HG03097 (cell line): ENCODE results near the gene RPSA.
"Not testable (repeated sequence)": the region's sequence is repeated elsewhere in the genome, so short reads cannot be mapped to it uniquely, and the experiment has no call there.

Experiments
- ATAC-seq: cut with Tn5 transposase; IDR thresholded peaks from one replicate; pipeline ENCODE4 v1.9.1; 2021; ENCODE audit not compliant: unreplicated experiment, low FRiP score

The RPSA gene

DNA sequence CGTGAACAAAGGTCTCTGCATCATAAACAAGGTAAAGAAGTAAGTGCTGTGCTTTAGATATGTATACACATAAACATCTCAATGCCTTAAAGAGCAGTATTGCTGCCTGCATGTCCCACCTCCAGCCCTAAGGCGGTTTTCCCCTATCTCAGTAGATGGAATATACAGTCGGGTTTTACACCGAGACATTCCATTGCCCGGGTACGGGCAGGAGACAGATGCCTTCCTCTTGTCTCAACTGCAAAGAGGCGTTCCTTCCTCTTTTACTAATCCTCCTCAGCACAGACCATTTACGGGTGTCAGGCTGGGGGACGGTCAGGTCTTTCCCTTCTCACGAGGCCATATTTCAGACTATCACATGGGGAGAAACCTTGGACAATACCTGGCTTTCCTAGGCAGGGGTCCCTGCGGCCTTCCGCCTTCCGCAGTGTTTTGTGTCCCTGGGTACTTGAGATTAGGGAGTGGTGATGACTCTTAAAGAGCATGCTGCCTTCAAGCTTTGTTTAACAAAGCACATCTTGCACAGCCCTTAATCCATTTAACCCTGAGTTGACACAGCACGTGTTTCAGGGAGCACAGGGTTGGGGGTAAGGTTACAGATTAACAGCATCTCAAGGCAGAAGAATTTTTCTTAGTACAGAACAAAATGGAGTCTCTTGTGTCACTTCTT lies 12.2 kb downstream of the RPSA start:
- not testable (repeated sequence) for ATAC-seq

DNA sequence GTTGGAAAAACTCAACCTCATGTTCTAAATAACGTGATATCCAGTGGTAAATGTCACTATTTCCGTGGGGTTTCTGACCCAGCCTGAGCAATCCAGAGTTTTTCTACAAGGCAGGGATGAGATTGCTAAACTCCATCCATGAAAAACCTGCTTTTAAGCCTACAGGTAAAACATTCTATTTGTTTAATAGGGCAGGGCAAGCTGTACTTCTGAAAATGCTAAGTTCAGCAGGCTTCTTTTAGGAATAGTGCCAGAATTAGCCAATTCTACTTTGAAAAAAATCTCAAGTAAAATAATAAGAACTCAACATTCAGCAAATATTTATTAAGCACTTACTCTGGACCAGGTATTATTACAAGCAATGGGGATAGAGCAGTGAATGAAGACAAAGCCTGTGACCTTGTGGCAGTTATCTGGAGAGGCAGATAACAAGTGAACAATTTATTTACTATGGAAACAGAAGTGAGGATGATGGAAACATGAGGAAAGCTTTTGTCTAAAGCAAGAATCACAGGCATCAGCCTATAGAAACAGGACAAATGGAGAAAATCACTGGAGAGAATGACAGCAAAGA lies 13.3 kb downstream of the RPSA start:
- no peak for ATAC-seq

DNA sequence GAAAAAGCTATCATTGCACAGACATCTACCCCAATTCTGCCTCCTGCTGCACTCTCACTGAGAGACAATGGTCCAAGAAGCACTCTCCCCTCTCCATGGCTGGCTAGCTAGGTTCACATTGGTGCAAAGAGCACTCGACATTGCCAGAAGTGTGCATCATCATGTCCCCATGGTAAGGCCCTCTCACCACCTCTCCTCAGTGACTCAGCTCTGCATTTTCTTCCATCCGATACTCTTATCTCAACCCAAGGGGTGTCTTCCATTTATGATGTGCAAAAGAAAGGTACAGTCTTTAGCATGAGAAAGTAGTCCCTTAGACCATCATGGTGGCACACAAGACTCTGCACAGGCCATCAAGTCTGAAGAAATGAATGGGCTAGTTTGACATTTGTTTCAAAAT lies 14.0 kb downstream of the RPSA start:
- ATAC-seq, result no peak

DNA sequence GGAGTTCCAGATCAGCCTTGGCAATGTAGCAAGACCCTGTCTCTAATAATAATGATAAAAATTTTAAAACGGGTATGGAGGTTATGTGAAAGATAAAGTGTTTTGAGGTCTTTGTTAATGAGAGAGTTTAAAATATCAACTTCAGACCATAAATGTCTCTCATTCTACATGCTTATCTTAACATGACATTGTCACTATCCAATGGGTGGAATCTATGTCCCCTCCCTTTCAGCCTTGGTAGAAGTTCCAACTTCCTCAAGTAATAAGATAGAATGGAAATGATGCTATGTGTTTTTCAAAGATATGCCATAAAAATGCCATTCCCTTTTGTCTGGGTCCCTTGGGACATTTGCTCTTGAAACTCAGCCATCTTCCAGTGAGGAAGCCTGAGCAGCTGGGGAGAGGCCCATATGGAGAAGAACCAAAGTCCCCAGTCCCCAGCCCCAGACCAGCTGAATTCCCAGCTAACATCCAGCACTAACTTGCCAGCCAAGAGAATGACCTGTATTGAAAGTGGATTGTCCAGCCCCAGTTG lies 17.0 kb downstream of the RPSA start:
- ATAC-seq, result no peak

GRCh38 chr3:39426312-39426711 lies 19.8 kb downstream of the RPSA start:
- no peak for ATAC-seq

GRCh38 chr3:39427506-39427905 lies 21.0 kb downstream of the RPSA start:
- no peak for ATAC-seq

DNA sequence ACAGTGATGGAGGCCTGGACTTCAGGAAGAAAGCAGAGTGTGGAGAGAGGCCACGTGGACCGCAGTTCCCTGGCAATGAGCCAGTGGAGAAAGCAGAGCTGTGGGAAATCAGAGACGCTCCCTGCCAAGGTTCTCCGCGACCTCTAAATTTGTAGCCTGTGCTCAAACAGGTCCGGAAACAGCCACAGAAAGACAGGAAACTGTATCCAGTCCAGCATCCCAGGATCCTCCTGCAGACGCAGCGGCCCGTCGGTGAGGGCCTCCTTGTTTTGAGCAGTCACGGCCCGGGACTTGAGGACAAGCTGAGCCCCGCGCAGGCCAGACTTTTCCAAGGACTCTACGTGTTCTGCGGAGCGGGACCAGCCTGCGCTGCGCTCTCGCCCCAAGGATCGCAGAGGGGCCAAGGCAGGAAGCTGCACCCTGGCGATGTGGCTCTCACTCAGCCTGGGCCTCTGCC lies 22.3 kb downstream of the RPSA start:
- no peak for ATAC-seq

DNA sequence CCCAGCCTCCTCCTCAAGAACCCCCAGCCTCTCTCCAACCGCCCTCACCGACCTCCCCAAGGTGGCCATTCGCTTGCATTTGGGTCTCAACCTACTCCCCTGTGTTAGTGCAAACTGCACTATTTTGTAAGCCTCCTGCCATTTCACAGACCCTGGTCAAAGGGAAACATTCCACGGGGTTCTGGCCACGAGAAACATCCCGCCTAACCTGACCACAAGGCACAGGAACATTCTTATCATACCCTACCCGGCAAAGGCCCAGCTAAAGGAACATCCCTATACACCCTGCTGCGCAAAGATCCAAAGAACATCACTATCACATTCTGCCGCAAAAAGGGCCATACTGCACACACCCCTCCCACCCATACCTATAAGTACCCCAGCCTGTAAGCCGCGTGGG lies 22.9 kb downstream of the RPSA start:
- no peak for ATAC-seq

DNA sequence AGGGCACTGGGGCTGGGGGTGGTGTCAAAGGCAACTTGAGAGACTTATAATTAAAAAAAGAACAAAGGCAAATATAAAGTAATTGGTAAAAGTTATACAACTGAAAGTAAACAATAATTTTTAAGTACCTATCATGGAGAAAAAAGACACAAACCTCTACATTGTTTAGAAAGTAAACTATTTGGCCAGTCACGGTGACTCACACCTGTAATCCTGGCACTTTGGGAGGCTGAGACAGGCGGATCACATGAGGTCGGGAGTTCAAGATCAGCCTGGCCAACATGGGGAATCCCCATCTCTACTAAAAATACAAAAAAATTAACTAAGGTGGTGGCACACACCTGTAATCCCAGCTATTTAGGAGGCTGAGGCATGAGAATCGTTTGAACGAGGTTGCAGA lies 25.8 kb downstream of the RPSA start:
- ATAC-seq, result no peak

GRCh38 chr3:39433642-39434041 lies 27.1 kb downstream of the RPSA start:
- ATAC-seq, result no peak

- ATAC-seq, result no peak
These were observed 28.1 kb downstream of the RPSA start for GRCh38 chr3:39434574-39434973.

DNA sequence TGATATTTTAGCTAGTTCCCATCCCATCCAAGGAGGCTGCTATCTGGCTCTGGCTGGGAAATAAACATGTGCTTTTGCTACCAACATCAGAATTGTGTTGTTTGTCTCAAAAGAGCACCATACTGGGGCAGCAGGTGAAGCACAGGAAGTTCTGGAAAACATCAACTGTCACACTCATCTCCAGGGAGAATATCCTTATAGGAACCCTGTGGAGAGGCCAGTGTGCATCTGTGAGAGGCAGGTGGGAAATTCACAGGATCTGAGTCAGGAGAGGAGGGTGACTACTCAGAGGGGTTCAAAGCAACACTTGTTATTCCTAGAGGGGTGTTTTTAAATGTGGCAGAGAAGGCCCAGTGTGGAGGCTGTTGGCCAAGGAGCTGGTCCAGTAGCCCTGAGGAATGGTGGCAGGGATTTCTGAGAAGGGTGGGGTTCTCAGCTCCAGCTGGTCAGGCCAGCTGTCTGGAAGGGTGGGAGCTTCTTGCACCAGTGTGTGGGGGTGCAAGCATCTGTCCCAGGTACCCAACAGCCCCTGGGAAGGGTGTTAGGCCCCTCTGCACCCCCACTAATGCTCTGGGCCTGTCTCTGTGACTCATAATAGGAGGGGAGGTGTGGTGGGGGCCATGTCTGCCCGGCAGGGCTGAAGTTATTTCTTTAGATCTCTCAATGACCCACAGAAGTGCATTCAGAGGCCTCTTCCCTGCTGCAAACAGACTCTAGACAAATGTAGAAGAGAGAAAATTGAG lies 28.7 kb downstream of the RPSA start:
- ATAC-seq, result no peak

GRCh38 chr3:39438880-39439279 lies 32.4 kb downstream of the RPSA start:
- ATAC-seq, result no peak

DNA sequence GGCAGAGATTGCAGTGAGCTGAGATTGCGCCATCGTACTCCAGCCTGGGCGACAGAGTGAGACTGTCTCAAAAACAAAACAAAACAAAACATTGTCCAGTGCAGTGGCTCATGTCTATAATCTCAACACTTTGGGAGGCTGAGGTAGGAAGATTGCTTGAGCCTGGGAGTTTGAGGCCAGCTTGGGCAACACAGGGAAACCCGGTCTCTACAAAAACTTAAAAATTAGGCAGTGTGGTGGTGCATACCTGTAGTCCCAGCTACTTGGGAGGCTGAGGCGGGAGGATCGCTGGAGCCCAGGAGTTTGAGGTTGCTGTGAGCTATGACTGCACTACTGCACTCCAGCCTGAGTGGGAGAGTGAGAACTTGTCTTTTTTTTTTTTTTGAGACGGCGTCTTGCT lies 33.8 kb downstream of the RPSA start:
- no peak for ATAC-seq

- ATAC-seq, result no peak
These were observed 37.0 kb downstream of the RPSA start for GRCh38 chr3:39443530-39443929.

GRCh38 chr3:39445927-39446326 lies 39.4 kb downstream of the RPSA start:
- ATAC-seq, result no peak

GRCh38 chr3:39446444-39446843 lies 39.9 kb downstream of the RPSA start:
- no peak for ATAC-seq

DNA sequence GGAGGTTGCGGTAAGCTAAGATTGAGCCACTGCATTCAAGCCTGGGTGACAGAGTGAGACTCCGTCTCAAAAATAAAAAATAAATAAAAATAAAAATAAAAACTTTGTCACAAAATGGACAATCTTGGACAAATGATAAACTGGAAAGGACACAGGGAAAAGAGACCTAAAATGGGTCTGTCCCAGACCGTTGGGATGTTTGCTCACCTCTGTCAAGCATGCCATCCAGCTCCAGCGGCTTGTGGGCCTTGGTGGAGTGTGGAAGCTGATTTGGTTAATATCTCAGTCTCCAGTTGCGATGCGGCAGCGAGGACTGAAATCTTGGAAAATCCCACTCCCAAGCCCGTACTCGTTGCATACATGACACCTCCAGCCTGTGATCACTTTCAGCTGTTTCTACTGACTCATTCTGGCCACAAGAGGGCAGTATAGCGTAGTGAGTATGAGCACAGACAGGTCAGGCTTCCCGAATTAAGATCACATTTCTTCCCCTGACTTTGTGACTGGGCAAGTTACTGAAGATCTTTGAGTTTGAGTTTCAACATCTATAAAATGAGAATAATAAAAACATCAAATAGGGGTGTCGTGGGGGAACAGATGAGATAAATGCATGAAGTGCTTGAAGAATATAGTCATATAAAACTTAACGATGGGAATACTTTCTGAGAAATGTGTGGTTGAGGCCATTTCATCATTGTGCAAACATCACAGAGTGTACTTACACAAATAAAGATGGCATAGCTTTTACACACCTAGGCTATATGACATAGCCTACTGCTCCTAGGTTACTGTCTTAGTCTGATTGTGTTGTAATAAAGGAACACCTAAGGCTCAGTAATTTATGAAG lies 41.3 kb downstream of the RPSA start:
- ATAC-seq, result no peak

GRCh38 chr3:39448506-39449233 lies 42.1 kb downstream of the RPSA start:
- ATAC-seq, result no peak

DNA sequence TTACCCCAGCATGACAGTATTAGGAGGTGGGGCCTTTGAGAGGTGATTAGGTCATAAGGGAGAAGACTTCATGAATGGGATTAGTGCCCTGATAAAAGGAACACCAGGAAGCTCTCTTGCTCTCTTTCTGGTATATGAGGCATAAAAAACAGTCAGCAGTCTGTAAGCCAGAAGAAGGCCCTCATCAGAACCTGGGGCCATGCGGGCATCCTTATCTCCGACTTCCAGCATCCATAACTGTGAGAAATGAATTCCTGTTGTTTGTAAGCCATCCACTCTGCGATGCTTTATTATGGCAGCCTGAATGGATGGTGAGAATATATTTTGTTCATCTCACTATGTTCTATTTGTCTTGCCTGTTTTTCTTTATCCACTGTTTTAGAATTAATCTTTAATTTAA lies 43.3 kb downstream of the RPSA start:
- no peak for ATAC-seq
